HUDEP-2 (cell line): ENCODE measurements around the gene WWOX.

Experiments used
- DNase-seq, 76 experiments: peaks; one replicate each; lab custom pipeline; 2025; ENCODE audit not compliant: unreplicated experiment in 76 of 76; lab: John Stamatoyannopoulos, UW

Gene WWOX

GRCh38 chr16:78936060-78936459 is 836.6 kb downstream of the WWOX start:
- no peak for DNase-seq

GRCh38 chr16:78939597-78939996 is 840.1 kb downstream of the WWOX start:
- no peak for DNase-seq

- DNase-seq: no peak
Observed at GRCh38 chr16:78942625-78943245, 843.3 kb downstream of the WWOX start.

- no peak for DNase-seq
Observed at GRCh38 chr16:78945336-78945735, 845.9 kb downstream of the WWOX start.

- no peak for DNase-seq
Observed at GRCh38 chr16:78946556-78946955, 847.1 kb downstream of the WWOX start.

GRCh38 chr16:78950768-78951167 is 851.3 kb downstream of the WWOX start:
- no peak for DNase-seq

- DNase-seq: no peak
Observed at GRCh38 chr16:78952630-78953029, 853.2 kb downstream of the WWOX start.

GRCh38 chr16:78953526-78953925 is 854.1 kb downstream of the WWOX start:
- DNase-seq: no peak

- DNase-seq: no peak
Observed at GRCh38 chr16:78955206-78955605, 855.8 kb downstream of the WWOX start.

- no peak for DNase-seq
Observed at GRCh38 chr16:78956859-78957258, 857.4 kb downstream of the WWOX start.

- DNase-seq: no peak
Observed at GRCh38 chr16:78957317-78958100, 858.1 kb downstream of the WWOX start.

- no peak for DNase-seq
Observed at GRCh38 chr16:78961464-78961863, 862.0 kb downstream of the WWOX start.

GRCh38 chr16:78962457-78962929 is 863.0 kb downstream of the WWOX start:
- DNase-seq: no peak

GRCh38 chr16:78967948-78968347 is 868.5 kb downstream of the WWOX start:
- DNase-seq: no peak

GRCh38 chr16:78969721-78970120 is 870.3 kb downstream of the WWOX start:
- no peak for DNase-seq

- DNase-seq: no peak
Observed at GRCh38 chr16:78970650-78971049, 871.2 kb downstream of the WWOX start.

GRCh38 chr16:78972006-78972405 is 872.6 kb downstream of the WWOX start:
- DNase-seq: no peak

- DNase-seq: no peak
Observed at GRCh38 chr16:78972986-78973385, 873.5 kb downstream of the WWOX start.

GRCh38 chr16:78976212-78976611 is 876.8 kb downstream of the WWOX start:
- DNase-seq: no peak

GRCh38 chr16:78980825-78981224 is 881.4 kb downstream of the WWOX start:
- DNase-seq: no peak

- DNase-seq: no peak
Observed at GRCh38 chr16:78982096-78982744, 882.8 kb downstream of the WWOX start.

- no peak for DNase-seq
Observed at GRCh38 chr16:78984324-78984723, 884.9 kb downstream of the WWOX start.
